Peyer's patch (tissue), 4 donors: Measurements from ENCODE around the gene DLGAP4.

Experiments used
- CTCF ChIP-seq, 6 experiments: fragments of 450-650 bp in 4 of 6; fragments of 200-600 bp in 2 of 6; sonication (generic) in 1 of 6; IDR thresholded peaks; one replicate each; pipeline ENCODE4 v1.5.1; 2017 to 2019; ENCODE audit warnings: antibody characterized with exemption in 6 of 6, mild to moderate bottlenecking in 3 of 6, moderate library complexity in 1 of 6
- POLR2A ChIP-seq, 2 donors: fragments of 450-650 bp; IDR thresholded peaks; one replicate each; pipeline ENCODE4 v1.5.1; 2017; ENCODE audit warnings: antibody characterized with exemption in 2 of 2, mild to moderate bottlenecking in 2 of 2, moderate library complexity in 2 of 2

GRCh38 chr20:36402708-36403107, 96.6 kb downstream of the DLGAP4 start:
- TF ChIP-seq POLR2A (IDR thresholded peaks at IDR 0.05): no peak
- TF ChIP-seq CTCF (IDR thresholded peaks at IDR 0.05): no peak
